ENCODE results near the gene KRT27. TPM values are rescaled to one million over a fixed set of nuclear protein-coding genes. Genes with fewer than 3 reads are reported as not detected.

Gene KRT27
- total and polyA plus RNA-seq, 9 of the 15 experiments (the other 6 are each of a cell fraction or from before 2014, with no cell fraction given): 0.10 TPM; not detected in 8

DNA sequence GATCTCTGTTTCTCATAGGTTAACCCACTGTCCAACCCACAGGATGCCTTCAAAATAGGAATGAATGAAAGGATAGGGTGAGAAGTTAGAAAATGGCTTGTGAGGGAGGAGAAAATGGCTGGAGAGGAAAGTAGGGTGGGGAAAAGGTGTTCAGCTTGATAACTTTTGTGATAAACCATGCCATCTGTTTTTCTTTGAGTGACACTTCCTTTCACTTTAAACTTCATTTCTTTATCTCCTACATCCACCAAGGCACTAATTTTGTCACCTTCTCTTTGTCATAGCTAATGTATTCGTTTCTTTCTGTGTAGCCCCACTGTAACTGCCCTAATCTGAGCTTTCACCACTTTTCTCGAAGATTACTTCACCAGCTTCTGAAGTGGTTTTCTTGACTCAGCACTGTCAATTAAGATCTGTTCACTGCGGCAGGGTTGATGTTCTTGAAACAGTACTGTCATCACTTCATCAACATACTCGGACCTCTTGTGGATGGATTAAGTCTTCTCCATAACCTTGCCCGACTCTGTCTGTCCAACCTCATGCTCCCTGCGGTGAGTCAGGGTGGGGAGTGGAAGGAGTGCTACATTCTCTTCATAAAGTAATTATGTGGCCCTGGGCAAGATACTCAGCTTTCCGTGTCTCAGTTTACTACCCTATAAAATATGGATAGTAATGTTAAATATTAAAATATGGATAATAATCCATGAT lies 45.5 kb upstream of the KRT27 start (continued):
- no peak for TF ChIP-seq TEAD2 (tag; IDR thresholded peaks at IDR 0.05)
- no peak for TF ChIP-seq EWSR1 (IDR thresholded peaks at IDR 0.05; ENCODE audit: borderline replicate concordance, low read depth, partially characterized antibody)
- TF ChIP-seq ARNT (IDR thresholded peaks at IDR 0.05): peak; percentile 96 to 99
- TF ChIP-seq GTF2F1 (IDR thresholded peaks at IDR 0.05; ENCODE audit: low read depth, low read length): peak; percentile 68; the same call in 1 of the 2 replicates
- TF ChIP-seq, protein P1, sequence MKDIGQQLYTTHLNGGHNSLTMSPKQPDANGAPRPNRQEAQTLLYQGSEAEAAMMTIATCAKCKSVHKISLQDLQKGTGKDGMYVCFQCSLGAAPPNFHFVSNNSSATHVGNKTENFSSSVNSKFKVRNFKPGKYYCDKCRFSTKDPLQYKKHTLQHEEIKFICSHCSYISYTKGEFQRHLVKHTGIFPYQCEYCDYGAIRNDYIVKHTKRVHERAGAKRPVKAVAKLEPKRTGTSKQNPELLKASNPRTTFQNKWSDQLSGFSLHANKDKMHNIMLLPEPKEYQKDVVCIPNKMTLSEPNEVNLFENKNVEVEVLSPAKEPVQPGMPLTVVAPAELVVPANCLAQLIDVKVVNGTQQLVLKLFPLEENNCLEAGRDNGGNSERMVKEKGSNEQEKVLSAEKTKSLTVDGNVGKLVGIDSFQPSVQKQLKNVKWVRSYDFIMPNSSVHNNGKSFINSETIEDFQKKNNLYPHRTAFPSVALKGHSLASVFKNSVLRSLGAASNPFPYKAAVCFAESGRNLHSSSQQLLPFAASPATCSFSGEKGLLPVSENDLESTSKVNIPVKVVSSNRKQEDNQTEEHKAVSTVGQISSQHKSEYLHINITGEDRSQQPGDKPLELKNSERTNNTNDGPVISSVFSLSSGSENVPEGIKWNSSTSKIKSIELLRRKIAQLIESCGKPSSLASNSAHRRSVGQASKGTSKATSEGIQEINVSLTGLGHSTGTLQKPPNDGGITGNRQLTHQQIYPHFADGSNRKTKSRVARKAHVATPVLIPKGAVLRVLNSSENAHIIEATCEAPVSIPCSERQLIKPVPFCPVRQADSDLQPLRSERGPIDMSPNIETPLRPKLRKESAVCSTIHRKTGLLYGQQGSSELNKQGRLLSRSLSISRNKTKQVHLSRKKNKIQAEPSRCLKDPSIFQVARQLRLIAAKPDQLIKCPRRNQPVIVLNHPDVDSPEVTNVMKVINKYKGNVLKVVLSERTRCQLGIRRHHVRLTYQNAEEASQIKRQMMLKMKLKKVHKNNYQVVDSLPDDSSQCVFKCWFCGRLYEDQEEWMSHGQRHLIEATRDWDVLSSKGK (CRISPR knock-in tag; IDR thresholded peaks at IDR 0.05): no peak
- TF ChIP-seq, protein P2, sequence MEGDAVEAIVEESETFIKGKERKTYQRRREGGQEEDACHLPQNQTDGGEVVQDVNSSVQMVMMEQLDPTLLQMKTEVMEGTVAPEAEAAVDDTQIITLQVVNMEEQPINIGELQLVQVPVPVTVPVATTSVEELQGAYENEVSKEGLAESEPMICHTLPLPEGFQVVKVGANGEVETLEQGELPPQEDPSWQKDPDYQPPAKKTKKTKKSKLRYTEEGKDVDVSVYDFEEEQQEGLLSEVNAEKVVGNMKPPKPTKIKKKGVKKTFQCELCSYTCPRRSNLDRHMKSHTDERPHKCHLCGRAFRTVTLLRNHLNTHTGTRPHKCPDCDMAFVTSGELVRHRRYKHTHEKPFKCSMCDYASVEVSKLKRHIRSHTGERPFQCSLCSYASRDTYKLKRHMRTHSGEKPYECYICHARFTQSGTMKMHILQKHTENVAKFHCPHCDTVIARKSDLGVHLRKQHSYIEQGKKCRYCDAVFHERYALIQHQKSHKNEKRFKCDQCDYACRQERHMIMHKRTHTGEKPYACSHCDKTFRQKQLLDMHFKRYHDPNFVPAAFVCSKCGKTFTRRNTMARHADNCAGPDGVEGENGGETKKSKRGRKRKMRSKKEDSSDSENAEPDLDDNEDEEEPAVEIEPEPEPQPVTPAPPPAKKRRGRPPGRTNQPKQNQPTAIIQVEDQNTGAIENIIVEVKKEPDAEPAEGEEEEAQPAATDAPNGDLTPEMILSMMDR (IDR thresholded peaks at IDR 0.05 in 2 of 3, conservative IDR thresholded peaks at IDR 0.05 in 1 of 3; ENCODE audit: insufficient read depth in 2 of 3, low read depth in 1 of 3, low read length in 3 of 3): peak in 1 of 3 experiments; percentile 18; a peak in 2 of 6 replicates
- TF ChIP-seq ELF2 (CRISPR knock-in tag; IDR thresholded peaks at IDR 0.05): no peak
- no peak for TF ChIP-seq ZNF277 (CRISPR knock-in tag; IDR thresholded peaks at IDR 0.05; ENCODE audit: borderline replicate concordance)
- no peak for TF ChIP-seq ELK3 (CRISPR knock-in tag; IDR thresholded peaks at IDR 0.05)
- TF ChIP-seq TAF7 (tag; IDR thresholded peaks at IDR 0.05): no peak
- no peak for TF ChIP-seq ZNF232 (CRISPR knock-in tag; IDR thresholded peaks at IDR 0.05)
- TF ChIP-seq NELFE (IDR thresholded peaks at IDR 0.05; ENCODE audit: insufficient read depth, insufficient read length): no peak
- TF ChIP-seq, protein P3, sequence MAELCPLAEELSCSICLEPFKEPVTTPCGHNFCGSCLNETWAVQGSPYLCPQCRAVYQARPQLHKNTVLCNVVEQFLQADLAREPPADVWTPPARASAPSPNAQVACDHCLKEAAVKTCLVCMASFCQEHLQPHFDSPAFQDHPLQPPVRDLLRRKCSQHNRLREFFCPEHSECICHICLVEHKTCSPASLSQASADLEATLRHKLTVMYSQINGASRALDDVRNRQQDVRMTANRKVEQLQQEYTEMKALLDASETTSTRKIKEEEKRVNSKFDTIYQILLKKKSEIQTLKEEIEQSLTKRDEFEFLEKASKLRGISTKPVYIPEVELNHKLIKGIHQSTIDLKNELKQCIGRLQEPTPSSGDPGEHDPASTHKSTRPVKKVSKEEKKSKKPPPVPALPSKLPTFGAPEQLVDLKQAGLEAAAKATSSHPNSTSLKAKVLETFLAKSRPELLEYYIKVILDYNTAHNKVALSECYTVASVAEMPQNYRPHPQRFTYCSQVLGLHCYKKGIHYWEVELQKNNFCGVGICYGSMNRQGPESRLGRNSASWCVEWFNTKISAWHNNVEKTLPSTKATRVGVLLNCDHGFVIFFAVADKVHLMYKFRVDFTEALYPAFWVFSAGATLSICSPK (IDR thresholded peaks at IDR 0.05; ENCODE audit: borderline replicate concordance): no peak
- TF ChIP-seq GTF2A2 (tag; IDR thresholded peaks at IDR 0.05): no peak
- TF ChIP-seq CHD1 (IDR thresholded peaks at IDR 0.05; ENCODE audit: low read length): no peak
- no peak for TF ChIP-seq GTF2E2 (tag; IDR thresholded peaks at IDR 0.05)
- no peak for TF ChIP-seq SIN3B (IDR thresholded peaks at IDR 0.05; ENCODE audit: low read depth)
- peak; percentile 52 for TF ChIP-seq GABPA (tag; conservative IDR thresholded peaks at IDR 0.05; ENCODE audit: low read depth)

All from K562 (cell line).